GM21515 (cell line): ENCODE results near the gene CFAP119.
A peak's percentile ranks its signal among the peaks of the same experiment; 100 is the strongest.
"Not testable (repeated sequence)": the region's sequence is repeated elsewhere in the genome, so short reads cannot be mapped to it uniquely, and the experiment has no call there.

Experiments used
- ATAC-seq: cut with Tn5 transposase; IDR thresholded peaks from one replicate; pipeline ENCODE4 v1.9.1; 2021; ENCODE audit not compliant: unreplicated experiment

The CFAP119 gene

DNA sequence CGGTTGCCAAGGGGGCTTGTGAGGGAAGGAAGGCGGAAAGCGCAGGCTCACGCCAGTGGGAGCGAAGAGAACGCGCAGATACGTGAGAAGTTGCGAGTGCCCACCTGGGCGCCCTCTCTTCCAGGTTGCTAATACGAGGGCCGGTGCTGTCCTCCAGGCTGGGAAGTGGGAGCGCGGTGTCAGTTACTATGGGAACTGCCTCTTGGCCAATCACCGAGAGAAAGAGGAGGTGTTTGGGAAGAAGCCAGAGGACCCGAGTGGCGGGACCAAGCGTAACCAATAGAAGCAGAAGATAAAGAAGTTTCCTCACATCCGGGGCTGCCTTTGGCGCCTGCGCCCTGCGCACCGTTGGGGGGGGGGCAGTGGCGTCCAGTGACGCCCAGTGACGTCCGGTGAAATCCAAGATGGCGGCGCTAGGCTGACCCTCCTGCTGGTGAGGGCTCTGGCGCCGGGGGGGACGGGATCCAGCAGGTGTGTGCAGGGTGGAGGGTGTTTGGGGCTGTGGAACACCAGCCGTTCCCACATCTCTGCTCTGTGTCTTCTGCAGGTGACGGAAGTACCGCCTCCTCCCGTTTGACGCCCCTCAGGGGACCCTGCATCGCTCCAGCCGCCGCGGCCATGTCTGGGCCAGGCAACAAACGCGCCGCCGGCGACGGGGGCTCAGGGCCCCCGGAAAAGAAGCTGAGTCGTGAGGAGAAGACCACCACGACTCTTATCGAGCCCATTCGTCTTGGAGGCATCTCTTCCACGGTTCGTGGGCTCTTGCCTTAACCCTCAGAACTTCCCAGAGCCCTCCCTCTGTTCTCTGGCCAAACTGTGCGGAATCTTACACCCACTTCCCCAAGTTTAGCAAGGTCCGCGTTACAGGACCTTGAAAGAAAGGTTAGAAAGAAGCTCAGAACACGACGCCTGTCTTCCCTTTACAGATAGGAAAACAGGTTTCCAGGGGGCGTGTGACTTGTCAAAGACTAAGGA lies at the start of gene CFAP119, which contains the start of gene RNF40:
CFAP119 (minus strand) TSS at position 135 of the 975 bp plus-strand sequence. CDS start 314 bp downstream, outside the sequence.
RNF40 (plus strand) TSS at position 395 of the 975 bp plus-strand sequence; CDS start at position 619, 224 bp downstream.
- peak; percentile 76 for ATAC-seq

DNA sequence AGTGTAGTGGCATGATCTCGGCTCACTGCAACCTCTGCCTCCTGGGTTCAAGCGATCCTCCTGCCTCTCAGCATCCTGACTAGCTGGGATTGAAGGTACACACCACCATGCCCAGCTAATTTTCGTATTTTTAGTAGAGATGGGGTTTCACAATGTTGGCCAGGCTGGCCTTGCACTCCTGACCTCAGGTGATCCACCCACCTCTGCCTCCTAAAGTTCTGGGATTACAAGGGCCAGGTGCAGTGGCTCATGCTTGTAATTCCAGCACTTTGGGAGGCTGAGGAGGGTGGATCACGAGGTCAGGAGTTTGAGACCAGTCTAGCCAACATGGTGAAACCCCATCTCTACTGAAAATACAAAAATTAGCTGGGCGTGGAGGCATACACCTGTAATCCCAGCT lies 47.8 kb upstream of the CFAP119 start:
- ATAC-seq = not testable (repeated sequence)

DNA sequence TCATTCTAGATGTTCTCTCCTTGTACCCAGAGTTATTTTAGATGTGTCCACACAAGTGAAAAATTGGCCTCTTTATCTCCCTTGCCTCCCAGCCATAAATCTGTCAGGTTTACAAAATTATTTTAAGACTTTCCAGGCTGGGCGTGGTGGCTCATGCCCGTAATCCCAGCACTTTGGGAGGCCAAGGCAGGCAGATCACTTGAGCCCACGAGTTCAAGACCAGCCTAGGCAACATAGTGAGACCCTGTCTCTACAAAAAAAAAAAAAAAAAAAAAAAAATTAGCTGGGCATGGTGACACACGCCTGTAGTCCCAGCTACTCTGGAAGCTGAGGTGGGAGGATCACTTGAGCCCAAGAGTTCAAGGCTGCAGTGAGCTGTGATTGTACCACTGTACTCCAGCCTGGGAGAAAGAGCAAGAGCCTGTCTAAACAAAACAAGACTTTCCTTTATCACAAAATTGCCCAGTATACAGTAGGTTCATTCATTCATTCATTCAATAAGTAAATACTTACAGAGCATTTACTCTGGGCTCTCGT lies 47.1 kb upstream of the CFAP119 start:
- not testable (repeated sequence) for ATAC-seq

- ATAC-seq = no peak
These were observed 46.3 kb upstream of the CFAP119 start for GRCh38 chr16:30808146-30808545.

DNA sequence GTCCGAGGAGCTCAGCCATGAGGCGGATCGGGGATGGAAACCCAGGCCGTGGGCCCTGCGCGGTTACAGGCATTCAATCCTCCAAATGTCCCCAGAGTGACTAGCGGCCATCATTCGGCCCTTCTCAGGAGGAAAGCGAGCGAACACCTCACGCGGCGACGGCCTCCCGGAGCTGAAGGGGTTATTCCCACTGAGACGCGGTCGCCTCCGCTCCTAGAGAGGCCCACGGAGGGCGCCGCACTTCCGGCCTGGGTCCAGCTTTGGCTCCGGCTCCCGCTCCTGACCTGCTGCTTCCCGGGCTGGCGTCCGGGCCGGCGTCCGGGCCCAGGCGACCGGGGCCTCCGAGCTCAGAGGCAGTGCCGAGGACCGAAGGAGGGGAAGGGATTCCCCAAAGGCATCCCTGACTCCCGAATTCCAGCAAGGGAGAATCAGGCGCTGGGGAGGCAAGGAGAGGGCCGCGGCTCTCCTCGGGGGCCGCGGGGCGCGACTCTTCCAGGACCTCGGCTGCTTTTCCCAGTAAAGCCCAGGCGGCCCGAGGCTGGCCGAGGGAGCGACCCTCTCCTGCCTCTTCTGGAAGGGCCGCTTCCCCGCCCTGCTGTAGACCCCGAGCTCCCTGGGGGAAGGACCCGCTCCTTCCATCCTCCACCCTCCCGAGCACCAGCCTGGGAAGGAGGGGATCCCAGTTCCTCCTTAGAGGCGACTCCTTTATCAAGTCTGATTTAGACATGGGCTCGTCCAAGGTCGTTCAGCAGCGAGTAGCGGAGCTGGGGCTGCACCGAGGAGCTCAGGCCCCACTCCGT lies 43.7 kb upstream of the CFAP119 start:
- ATAC-seq = no peak

- ATAC-seq = no peak
These were observed 43.2 kb upstream of the CFAP119 start for GRCh38 chr16:30805056-30805369.

DNA sequence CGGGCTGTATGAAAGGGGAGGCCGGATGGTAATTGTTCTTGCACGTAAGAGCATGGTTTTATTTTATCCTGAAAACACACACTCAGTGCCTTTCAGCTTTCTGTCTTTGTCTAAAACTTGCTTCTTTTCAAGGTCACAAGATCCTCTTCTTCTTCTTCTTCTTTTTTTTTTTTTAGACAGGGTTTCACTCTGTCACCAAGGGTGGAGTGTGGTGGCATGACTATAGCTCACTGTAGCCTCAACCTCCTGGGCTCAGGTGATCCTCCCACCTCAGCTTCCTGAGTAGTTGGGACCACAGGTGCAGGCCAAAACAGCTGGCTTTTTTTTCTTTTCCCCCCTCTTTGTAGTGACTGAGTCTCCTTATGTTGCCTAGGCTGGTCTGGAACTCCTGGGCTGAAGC lies 41.1 kb upstream of the CFAP119 start:
- no peak for ATAC-seq

GRCh38 chr16:30797670-30798309 lies 35.9 kb upstream of the CFAP119 start:
- ATAC-seq = no peak

DNA sequence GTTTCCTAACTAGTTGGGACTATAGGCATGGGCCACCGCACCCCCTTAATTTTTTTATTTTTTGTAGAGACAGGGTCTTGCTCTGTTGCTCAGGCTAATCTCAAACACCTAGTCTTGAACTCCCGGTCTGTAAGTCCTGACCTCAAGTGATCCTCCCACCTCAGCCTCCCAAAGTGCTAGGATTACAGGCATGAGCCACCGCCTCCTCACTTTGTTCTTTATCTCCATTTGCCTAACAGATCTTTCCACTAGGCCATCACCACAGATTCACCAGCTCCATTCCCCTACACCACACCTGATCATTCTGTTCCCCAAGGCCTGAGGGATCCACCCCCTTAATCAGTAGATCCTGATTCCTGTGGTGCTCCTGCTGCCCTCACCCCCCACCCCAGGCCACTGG lies 32.8 kb upstream of the CFAP119 start:
- ATAC-seq = no peak

- ATAC-seq = no peak
These were observed 31.7 kb upstream of the CFAP119 start for GRCh38 chr16:30793508-30794069.

- ATAC-seq = no peak
These were observed 25.9 kb upstream of the CFAP119 start for GRCh38 chr16:30787613-30788378.

GRCh38 chr16:30786936-30787612 lies 25.2 kb upstream of the CFAP119 start, which contains the start of gene ZNF629:
TSS of gene ZNF629 (minus strand) at chr16:30787205. CDS start at chr16:30784482, 2,723 bp downstream.
- no peak for ATAC-seq

GRCh38 chr16:30786115-30786935 lies 24.5 kb upstream of the CFAP119 start:
- no peak for ATAC-seq

DNA sequence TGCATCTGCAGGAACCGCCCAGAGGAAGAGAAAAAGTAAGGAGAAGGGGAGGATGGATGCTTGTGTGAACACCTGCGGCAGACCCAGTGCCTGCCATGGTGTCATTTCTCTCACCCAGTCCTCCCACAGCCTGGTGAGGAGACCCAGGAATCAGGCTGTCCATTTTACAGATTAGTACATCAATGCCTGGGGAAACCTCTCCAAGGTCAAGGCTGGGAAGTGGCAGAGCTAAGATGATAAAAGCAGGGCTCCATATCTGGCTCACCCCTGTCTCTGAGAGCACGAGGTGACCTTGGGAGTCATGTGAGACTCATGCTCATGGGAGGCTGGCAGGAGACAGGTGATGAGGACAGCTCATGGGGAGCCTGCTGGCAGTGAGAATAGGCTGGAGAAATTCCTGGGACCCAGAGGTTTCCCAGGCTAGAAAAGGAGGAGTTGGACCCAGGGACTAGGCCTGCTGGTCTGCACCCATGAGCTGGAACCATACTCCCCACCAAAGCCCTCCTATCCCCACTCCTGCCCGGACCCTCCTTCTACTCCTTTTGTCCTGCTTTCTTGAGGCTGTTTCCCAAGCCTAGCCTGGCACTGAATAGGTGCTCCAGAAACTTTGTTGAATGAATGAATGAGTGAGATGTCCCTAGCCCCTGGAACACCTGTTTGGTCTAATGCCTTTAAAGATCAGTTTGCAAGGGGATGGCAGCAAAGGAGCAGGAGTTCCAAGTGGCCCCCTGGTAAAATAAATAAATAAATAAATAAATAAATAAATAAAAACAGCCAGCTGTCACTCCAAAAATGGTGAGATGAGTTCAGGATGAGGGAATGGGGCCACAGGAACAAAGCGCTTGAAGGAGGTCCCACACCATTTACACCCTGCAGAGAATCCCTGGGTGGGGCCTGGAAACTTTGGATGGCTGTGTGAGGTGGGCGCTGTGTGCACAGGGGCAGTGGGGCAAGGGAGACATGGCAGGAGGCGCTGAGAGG lies 23.6 kb upstream of the CFAP119 start:
- no peak for ATAC-seq

GRCh38 chr16:30784215-30784614 lies 22.4 kb upstream of the CFAP119 start:
- ATAC-seq = no peak

GRCh38 chr16:30783280-30784109 lies 21.6 kb upstream of the CFAP119 start:
- no peak for ATAC-seq
